Testis (tissue), 3 donors: ENCODE measurements around the gene VRK1. TPM values are rescaled to one million over a fixed set of nuclear protein-coding genes. Genes with fewer than 3 reads are reported as not detected.

Source experiments
- DNase-seq: peaks from one replicate; pipeline ENCODE4 v3.0.0-alpha.2; 2019
- H3K27ac ChIP-seq, 2 donors: fragments of 200-600 bp; sonication (generic); one replicate each; pipeline ENCODE4 v1.5.1; 2019
- H3K27me3 ChIP-seq: fragments of 200-600 bp; sonication (generic); one replicate; pipeline ENCODE4 v1.5.1; 2019
- H3K36me3 ChIP-seq: fragments of 200-600 bp; sonication (generic); one replicate; pipeline ENCODE4 v1.5.1; 2017; ENCODE audit warnings: low read depth; ENCODE audit errors: missing control alignments
- H3K4me1 ChIP-seq: fragments of 200-600 bp; sonication (generic); one replicate; pipeline ENCODE4 v1.5.1; 2019
- H3K4me3 ChIP-seq, 2 donors: fragments of 200-600 bp; sonication (generic); one replicate each; pipeline ENCODE4 v1.5.1; 2017 to 2019
- H3K9me3 ChIP-seq: fragments of 200-600 bp; sonication (generic); one replicate; pipeline ENCODE4 v1.5.1; 2017
- POLR2A ChIP-seq: fragments of 450-650 bp; IDR thresholded peaks from one replicate; pipeline ENCODE4 v1.6.1; 2017; ENCODE audit warnings: antibody characterized with exemption, mild to moderate bottlenecking, moderate library complexity
- WGBS, 2 donors: methylation state at CpG; one replicate each; pipeline ENCODE4 v1.1.5; 2018; 5-methylcytosine and 5-hydroxymethylcytosine counted together
- intact Hi-C: fragments of 100-400 bp; cut with DNase I; formaldehyde crosslinking; loops from one replicate; pipeline ENCODE4 v1.15.1; 2023; ENCODE audit warnings: low total_unique reads
- polyA plus RNA-seq: library from polyadenylated mRNA; stranded (reverse); fragments of 350-450 nt; fragmentation: Illumina TruSeq; extraction: RNeasy Lipid Tissue Mini Kit (QIAGEN cat#74804); gene quantifications from one replicate; pipeline ENCODE4 v1.2.3, GENCODE V29; 2014; ENCODE audit warnings: low read depth, low replicate concordance; ENCODE audit not compliant: insufficient read depth
- total RNA-seq, 2 donors: library from RNA; depleted of rRNA; stranded (reverse); fragments of >200 nt; gene quantifications; one replicate each; pipeline ENCODE4 v1.2.3, GENCODE V29; 2016
- TF ChIP-seq, protein P1 (sequence below), 3 experiments: fragments of 450-650 bp in 2 of 3; fragments of 200-600 bp in 1 of 3; sonication (generic) in 1 of 3; IDR thresholded peaks; one replicate each; pipeline ENCODE4 v1.5.1; 2016 to 2019; ENCODE audit warnings: antibody characterized with exemption in 3 of 3, mild to moderate bottlenecking in 2 of 3, moderate library complexity in 1 of 3

VRK1 gene
- total and polyA plus RNA-seq, 3 donors from 2014 or later, result 44.7 to 52.0 (median 49.2) TPM

- H3K9me3 ChIP-seq, result no peaks in the 10 kb centered on the region
- intact Hi-C loops, result no loop called here
- H3K4me1 ChIP-seq, result no peaks in the 10 kb centered on the region
- H3K27ac ChIP-seq, result no peak overlapping the region
- TF ChIP-seq, protein P1, sequence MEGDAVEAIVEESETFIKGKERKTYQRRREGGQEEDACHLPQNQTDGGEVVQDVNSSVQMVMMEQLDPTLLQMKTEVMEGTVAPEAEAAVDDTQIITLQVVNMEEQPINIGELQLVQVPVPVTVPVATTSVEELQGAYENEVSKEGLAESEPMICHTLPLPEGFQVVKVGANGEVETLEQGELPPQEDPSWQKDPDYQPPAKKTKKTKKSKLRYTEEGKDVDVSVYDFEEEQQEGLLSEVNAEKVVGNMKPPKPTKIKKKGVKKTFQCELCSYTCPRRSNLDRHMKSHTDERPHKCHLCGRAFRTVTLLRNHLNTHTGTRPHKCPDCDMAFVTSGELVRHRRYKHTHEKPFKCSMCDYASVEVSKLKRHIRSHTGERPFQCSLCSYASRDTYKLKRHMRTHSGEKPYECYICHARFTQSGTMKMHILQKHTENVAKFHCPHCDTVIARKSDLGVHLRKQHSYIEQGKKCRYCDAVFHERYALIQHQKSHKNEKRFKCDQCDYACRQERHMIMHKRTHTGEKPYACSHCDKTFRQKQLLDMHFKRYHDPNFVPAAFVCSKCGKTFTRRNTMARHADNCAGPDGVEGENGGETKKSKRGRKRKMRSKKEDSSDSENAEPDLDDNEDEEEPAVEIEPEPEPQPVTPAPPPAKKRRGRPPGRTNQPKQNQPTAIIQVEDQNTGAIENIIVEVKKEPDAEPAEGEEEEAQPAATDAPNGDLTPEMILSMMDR (IDR thresholded peaks at IDR 0.05), result no peak
- no peak for TF ChIP-seq POLR2A
- no peak overlapping the region for H3K4me3 ChIP-seq
- 66 to 85% methylated on average over 3 of the region's 3 CpGs for WGBS, 2 donors
- no peak for DNase-seq
- no peaks in the 10 kb centered on the region for H3K36me3 ChIP-seq
- no peaks in the 10 kb centered on the region for H3K27me3 ChIP-seq
Measured at GRCh38 chr14:96904201-96904600, 107.0 kb downstream of the VRK1 start.

DNA sequence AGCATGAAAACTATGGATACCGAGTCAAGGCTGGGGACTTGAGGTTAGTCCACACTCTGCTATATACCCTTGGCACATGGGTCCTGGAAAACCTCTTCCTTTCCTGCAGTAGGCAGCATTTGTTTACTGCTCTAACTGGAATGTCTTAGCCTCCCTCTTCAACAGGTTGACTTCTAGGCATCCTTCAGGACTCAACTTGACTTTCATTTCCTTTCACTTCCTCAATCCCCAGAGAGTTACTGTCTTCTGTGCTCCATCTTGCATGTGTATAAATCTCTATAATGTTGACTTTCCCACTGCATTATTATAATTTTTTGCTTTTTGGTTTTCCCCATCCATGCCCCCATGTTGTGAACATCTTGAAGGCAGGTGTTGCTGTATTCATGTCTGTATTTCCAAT is 107.9 kb downstream of the VRK1 start:
- Histone ChIP-seq H3K9me3 (no peaks in the 10 kb centered on the region), H3K36me3 (no peaks in the 10 kb centered on the region), H3K4me1 (no peaks in the 10 kb centered on the region), H3K27me3 (no peaks in the 10 kb centered on the region), H3K27ac (no peak overlapping the region), H3K4me3 (no peak overlapping the region)
- no peak for DNase-seq
- intact Hi-C loops, result no loop called here
- TF ChIP-seq POLR2A, result no peak
- TF ChIP-seq, protein P1 (IDR thresholded peaks at IDR 0.05), result no peak
- 100% methylated on average over 1 of the region's 1 CpG for WGBS, 2 donors

GRCh38 chr14:96905825-96906224 is 108.6 kb downstream of the VRK1 start:
- H3K9me3 ChIP-seq, result no peaks in the 10 kb centered on the region
- no peaks in the 10 kb centered on the region for H3K27me3 ChIP-seq
- intact Hi-C loops, result no loop called here
- H3K4me3 ChIP-seq, result no peak overlapping the region
- no peaks in the 10 kb centered on the region for H3K4me1 ChIP-seq
- no peak for TF ChIP-seq POLR2A
- TF ChIP-seq, protein P1 (IDR thresholded peaks at IDR 0.05), result no peak
- no peaks in the 10 kb centered on the region for H3K36me3 ChIP-seq
- H3K27ac ChIP-seq, result no peak overlapping the region
- DNase-seq, result no peak
- WGBS, 2 donors, result 78 to 94% methylated on average over 3 of the region's 3 CpGs

DNA sequence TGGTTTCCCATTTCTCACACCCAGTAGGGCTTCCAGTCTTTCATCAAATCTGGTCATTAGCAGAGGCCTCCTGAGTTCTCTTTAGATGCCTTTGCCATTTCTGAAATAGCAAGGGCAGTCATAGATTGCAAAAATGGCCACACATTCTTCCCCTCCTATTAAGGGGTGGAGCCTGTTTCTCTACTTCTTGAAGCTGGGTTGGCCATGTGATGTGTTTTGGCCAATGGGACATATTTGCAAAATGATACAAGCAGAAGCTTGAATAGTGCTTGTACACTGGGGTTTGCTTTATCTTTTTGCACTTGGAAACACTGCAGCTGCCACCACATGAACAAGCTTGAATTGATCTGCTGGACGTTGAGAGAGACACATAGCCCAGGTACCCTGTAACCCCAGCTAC is 109.3 kb downstream of the VRK1 start:
- Histone ChIP-seq H3K4me1 (no peaks in the 10 kb centered on the region), H3K27me3 (no peaks in the 10 kb centered on the region), H3K27ac (no peak overlapping the region), H3K36me3 (no peaks in the 10 kb centered on the region), H3K4me3 (no peak overlapping the region), H3K9me3 (no peaks in the 10 kb centered on the region)
- TF ChIP-seq, protein P1 (IDR thresholded peaks at IDR 0.05), result no peak
- TF ChIP-seq POLR2A, result no peak
- no peak for DNase-seq
- WGBS, 2 donors, result 82 to 100% methylated on average over 1 of the region's 1 CpG
- intact Hi-C loops, result no loop called here

DNA sequence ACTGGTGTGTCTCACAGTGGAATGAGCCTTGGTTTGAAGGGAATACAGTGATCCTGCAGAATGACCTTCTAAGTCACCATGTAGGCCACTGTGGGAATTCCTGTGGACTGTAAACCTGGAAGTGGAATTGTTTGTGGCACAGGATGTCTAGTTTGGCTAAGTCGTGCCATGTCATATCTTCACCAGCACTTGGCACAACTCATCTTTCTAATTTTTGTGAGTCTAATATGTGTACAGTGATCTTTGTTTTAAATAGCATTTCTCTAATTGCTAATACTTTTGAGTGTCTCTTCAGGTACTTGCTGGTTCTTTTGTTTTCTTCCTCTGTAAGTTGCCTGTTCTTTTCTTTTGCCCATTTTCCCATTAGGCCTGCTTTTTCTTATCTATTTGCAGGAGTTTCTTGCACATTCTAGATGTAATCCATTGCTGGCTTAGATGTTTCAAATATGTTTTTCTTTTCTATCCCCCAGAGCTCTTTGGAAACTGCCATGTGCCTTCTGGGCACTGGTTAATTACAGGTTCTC is 112.7 kb downstream of the VRK1 start:
- H3K4me1 ChIP-seq, result no peaks in the 10 kb centered on the region
- intact Hi-C loops, result no loop called here
- no peaks in the 10 kb centered on the region for H3K9me3 ChIP-seq
- WGBS, 2 donors, result 92 to 100% methylated on average over 1 of the region's 1 CpG
- H3K27ac ChIP-seq, result no peak overlapping the region
- H3K4me3 ChIP-seq, result no peak overlapping the region
- H3K27me3 ChIP-seq, result no peaks in the 10 kb centered on the region
- TF ChIP-seq POLR2A, result no peak
- TF ChIP-seq, protein P1 (IDR thresholded peaks at IDR 0.05), result no peak
- no peak for DNase-seq
- no peaks in the 10 kb centered on the region for H3K36me3 ChIP-seq
